Medulla oblongata (tissue), 1 donor: Measurements from ENCODE around the gene IAPP.
"Not testable (repeated sequence)": the region's sequence is repeated elsewhere in the genome, so short reads cannot be mapped to it uniquely, and the experiment has no call there.

Source experiments
- DNase-seq: peaks from one replicate; pipeline ENCODE4 v3.0.0-alpha.2; 2015; ENCODE audit errors: extremely low spot score

Gene IAPP

GRCh38 chr12:21372602-21373001, at the start of gene IAPP:
TSS of gene IAPP (plus strand) at chr12:21372902. CDS start at chr12:21373352, 450 bp downstream.
- no peak for DNase-seq

GRCh38 chr12:21323736-21324135, 49.0 kb upstream of the IAPP start:
- DNase-seq = peak; percentile 47

GRCh38 chr12:21324551-21324950, 48.2 kb upstream of the IAPP start:
- DNase-seq = peak; percentile 90

- no peak for DNase-seq
These were observed 44.1 kb upstream of the IAPP start for GRCh38 chr12:21328578-21328977.

GRCh38 chr12:21330682-21331253, 41.9 kb upstream of the IAPP start:
- no peak for DNase-seq

- no peak for DNase-seq
These were observed 37.9 kb upstream of the IAPP start, which contains the start of gene SLCO1A2 for GRCh38 chr12:21334771-21335325. TSS of gene SLCO1A2 (minus strand) at chr12:21334917. CDS start at chr12:21334647, 270 bp downstream.

- DNase-seq = peak; percentile 88
These were observed 36.0 kb upstream of the IAPP start for GRCh38 chr12:21336656-21337055.

- DNase-seq = peak; percentile 52
These were observed 35.2 kb upstream of the IAPP start for GRCh38 chr12:21337453-21337852.

- DNase-seq = no peak
These were observed 34.5 kb upstream of the IAPP start for GRCh38 chr12:21337959-21338744.

GRCh38 chr12:21339921-21340320, 32.8 kb upstream of the IAPP start:
- DNase-seq = no peak

- no peak for DNase-seq
These were observed 32.3 kb upstream of the IAPP start for GRCh38 chr12:21340403-21340802.

- no peak for DNase-seq
These were observed 30.9 kb upstream of the IAPP start for GRCh38 chr12:21341769-21342168.

GRCh38 chr12:21343636-21344035, 29.1 kb upstream of the IAPP start:
- DNase-seq = no peak

- DNase-seq = no peak
These were observed 26.0 kb upstream of the IAPP start for GRCh38 chr12:21346542-21347205.

GRCh38 chr12:21350975-21351374, 21.7 kb upstream of the IAPP start:
- DNase-seq = no peak

- DNase-seq = no peak
These were observed 19.2 kb upstream of the IAPP start for GRCh38 chr12:21353487-21353886.

GRCh38 chr12:21353948-21354347, 18.8 kb upstream of the IAPP start:
- no peak for DNase-seq

GRCh38 chr12:21354641-21355040, 18.1 kb upstream of the IAPP start:
- DNase-seq = no peak

GRCh38 chr12:21360632-21361031, 12.1 kb upstream of the IAPP start:
- not testable (repeated sequence) for DNase-seq

GRCh38 chr12:21369141-21369980, 3.3 kb upstream of the IAPP start:
- DNase-seq = no peak

- no peak for DNase-seq
These were observed 1.8 kb upstream of the IAPP start for GRCh38 chr12:21370845-21371449.
